Tongue (tissue), 2 donors: ENCODE measurements around the gene STAB1. TPM values are rescaled to one million over a fixed set of nuclear protein-coding genes. Genes with fewer than 3 reads are reported as not detected.
A peak's percentile ranks its signal among the peaks of the same experiment; 100 is the strongest.

Experiments used
- DNase-seq: peaks from one replicate; pipeline ENCODE4 v3.0.0-alpha.2; 2015
- total RNA-seq: library from RNA; depleted of rRNA; stranded (reverse); fragments of >200 nt; gene quantifications from one replicate; pipeline ENCODE4 v1.2.3, GENCODE V29; 2014

The STAB1 gene
- total RNA-seq, 1 donor from 2014 or later: 56.5 TPM

- peak; percentile 56 for DNase-seq
Measured at GRCh38 chr3:52534281-52535183, 39.4 kb downstream of the STAB1 start.

GRCh38 chr3:52535411-52536111, 40.4 kb downstream of the STAB1 start:
- no peak for DNase-seq

GRCh38 chr3:52536112-52536368, 40.9 kb downstream of the STAB1 start:
- DNase-seq: no peak

GRCh38 chr3:52536369-52537164, 41.4 kb downstream of the STAB1 start, which contains the start of gene UQCC5:
TSS of gene UQCC5 (plus strand) at chr3:52536605. CDS start at chr3:52536756, 151 bp downstream.
- DNase-seq: peak; percentile 99

DNA sequence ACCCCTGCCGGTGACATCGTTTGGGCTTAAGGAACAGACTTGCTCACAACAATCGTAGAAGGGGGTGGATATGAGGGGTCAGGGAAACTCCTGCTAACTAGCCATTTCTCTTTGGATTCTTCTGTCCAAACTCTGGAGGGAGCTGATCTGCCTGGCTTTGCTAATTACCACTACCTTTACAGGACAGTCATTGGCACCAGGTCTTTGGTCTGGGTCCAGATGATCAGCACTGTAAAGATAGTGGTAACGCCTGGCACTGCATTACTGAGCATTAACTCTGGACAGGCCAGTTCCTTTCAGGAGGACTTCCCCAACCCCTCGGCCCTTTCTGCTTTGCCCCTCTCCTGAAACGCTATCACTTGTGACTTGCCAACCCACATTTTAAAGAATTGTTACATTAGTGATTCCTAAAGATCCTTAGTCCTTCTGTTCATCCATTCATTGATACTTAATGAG, 42.1 kb downstream of the STAB1 start:
- no peak for DNase-seq

DNA sequence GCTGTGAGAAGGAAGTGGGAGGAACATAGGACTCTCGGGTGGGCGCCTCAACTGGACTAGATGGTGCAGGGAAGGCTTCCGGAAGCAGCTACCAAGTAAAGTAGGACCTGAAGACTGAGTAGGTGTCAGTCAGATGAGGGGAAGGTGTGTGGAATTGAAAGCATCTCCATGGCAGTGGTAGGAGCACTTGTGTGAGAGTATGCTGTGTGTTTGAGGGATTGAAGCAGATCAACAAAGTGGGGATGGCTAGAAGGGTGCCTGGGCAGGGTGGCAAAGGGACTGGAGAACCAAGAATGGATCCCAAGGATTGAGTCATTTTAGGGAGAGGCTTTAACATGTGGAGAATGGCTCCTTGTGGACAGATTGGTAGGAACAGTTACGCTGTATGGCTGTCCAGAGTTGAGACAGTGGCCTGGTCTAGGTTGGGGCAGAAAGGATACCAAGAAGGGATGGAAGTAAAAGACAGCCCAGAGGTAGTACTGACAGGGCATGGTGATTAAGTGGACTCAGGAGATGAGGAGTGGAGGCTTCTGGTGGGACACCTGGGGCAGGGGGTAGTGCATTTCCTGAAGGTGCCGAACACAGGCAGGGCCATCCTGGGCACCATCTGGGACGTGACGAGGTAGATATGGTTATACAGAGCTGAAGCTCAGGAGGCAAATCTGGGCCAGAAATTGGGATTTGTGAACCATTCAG, 42.7 kb downstream of the STAB1 start:
- no peak for DNase-seq

DNA sequence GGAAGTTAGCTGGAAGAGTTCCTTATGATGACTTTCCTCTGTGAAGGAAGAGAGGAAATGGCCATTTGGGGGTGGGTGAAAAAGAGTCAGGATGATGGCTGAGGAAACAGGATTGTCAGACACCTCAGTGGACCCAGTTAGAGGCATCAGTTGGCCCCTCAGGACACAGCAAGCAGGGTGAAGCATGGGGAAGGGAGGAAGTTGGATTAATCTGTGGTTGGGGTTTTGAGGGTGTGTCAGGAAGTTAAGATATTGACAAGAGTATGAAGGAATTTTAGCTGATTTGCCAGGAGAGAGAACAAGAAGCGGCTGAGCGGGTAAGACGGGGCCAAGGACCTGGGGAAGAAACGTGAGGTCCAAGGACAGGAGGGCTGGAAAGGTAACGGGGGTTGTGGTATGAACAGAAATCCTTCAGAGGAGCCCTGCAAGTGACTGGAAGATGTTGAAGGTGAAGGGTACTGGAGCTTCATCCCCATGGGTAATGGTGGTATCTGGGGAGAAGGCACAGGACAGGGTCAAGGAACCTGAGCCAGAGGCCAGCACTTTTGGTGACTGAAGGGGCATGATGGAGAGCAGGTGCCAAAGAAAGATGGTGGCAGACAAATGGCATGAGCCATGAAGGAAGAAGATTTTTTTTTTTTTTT, 44.0 kb downstream of the STAB1 start:
- no peak for DNase-seq

- DNase-seq: no peak
Measured at GRCh38 chr3:52541050-52541449, 45.9 kb downstream of the STAB1 start.

- DNase-seq: no peak
Measured at GRCh38 chr3:52544937-52545336, 49.8 kb downstream of the STAB1 start.

- no peak for DNase-seq
Measured at GRCh38 chr3:52546111-52546901, 51.2 kb downstream of the STAB1 start.

DNA sequence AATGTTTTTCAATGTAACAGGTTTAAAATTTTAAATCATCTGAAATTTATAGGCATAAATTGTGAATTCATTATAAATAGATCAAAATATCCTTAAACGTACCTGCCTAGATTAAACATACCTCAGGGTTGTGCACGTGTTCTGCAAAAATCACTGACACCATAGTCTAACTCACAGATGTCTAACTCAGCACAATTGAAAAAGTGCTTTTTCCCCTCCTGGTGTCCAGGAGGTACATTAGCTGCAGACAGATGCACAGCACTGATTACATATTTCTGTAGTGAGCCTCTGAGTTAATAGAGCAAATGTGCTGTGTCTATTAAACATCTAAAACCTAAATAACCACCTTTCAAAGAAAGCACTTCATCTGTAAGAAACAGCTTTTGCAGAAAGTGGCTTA, 52.0 kb downstream of the STAB1 start:
- DNase-seq: no peak

GRCh38 chr3:52551118-52551517, 56.0 kb downstream of the STAB1 start:
- no peak for DNase-seq

DNA sequence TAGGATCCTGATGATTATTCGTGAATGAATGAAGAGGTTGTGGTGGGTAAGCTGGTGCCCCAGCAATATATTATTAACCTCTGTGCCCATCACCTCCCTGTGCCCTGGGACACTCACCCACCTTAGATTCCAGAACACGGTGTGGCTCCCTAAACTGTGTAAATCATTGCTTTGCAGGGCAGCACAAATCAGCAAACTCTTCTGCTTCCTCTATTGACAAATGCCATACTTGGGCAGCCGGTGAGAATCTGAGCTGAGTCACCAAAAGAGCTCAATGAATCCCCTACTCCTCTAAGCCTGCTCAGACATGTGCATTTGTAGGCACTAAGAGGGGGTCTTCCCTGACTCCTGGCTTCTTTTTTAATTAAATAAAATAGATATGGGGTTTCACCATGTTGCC, 57.0 kb downstream of the STAB1 start:
- no peak for DNase-seq

- no peak for DNase-seq
Measured at GRCh38 chr3:52554026-52554755, 59.1 kb downstream of the STAB1 start.

- DNase-seq: no peak
Measured at GRCh38 chr3:52555056-52555455, 59.9 kb downstream of the STAB1 start.

DNA sequence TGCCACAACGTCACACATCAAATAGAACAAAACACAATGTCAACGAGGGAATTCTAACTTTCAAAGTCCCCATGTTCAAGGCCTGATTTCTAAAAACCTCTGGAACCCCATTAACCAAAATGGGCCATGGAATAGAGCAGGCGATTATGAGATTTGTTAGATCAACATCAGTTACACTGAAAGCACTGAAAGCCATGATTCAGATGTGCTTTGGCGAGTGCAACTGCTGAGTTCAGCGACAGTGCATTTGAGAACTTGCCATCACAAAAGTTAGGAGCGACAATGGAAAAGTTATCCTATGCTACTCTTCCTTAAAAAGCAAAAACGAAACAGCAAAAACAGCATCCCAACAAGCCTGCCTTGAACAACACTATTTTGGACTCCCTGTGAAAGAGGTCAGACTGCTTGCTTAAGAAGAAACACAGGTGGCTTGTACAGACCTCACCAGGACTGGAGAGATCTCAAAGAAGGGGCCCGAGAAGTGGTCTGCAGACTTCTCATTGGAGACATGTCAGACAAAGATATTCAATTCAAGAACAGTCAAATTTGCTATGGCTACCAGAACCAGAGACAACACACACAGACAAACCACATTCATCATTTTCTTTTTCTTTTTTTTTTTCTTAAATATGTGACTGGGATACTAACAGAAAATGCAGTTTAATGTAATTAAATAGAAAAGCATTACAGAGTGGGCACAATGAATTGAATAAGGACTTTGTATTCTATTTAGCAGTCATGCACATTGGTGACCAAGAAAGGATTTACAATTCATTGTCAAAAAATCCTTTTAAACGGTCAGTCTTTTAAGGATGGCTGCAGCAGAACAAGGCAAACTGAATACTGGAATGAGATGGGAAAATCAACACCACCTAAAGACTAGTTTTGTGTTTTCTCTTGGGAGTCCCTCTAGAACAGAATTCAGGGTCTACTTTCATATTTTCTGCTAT, 62.1 kb downstream of the STAB1 start:
- no peak for DNase-seq

DNA sequence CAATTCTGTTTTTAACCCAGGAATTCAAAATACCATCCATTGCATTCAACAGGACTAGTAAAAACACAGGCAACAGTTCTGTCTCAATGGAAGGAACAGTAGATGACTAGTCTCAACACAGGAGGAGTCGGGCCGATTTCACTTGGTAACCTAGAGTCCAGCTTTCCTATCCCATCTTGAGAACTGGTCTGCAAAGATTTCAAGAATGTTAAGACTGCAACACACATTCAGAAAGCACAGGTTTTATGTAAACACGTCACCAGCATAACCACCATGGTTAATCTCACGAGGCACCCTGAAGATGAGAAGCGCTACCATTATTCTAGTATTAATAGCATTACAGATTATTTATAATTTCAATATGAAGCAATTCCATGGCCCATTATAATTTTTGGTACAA, 63.3 kb downstream of the STAB1 start:
- no peak for DNase-seq

DNA sequence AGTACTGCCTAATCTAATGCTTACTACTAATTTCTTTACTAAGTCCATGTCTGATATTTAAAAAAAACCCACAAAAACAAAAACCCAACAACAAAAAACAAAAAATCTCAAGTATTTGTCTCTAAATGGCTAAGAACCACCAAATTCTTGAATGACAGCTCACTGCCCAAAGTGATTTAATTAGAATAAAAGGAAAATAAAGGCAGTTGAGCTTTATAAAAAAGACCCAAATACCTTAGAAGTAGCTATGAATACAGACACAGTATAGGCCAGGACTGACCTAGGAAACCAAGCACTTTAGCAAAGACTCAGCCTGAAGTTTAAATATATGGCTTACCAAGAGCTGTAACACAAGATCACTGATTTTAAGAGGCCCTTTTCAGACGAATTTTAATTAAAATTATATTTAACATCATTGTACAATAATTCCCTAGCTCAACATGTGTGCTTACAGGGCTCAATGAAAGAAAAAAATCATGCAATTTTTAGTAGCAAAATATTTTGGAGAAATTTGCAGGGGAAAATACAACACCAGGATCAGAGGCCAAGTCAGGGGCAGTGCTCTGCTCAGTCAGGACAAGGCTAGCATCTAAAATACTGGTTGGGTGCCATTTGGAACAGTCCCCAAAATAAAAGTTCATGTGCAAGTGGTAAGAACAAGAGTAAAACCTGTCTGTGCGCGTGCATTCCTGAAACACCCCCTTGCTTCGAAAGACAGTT, 66.0 kb downstream of the STAB1 start:
- no peak for DNase-seq
